ENCODE results near the gene TMEM255B.
"Not testable (repeated sequence)": the region's sequence is repeated elsewhere in the genome, so short reads cannot be mapped to it uniquely, and the experiment has no call there.

TMEM255B gene

DNA sequence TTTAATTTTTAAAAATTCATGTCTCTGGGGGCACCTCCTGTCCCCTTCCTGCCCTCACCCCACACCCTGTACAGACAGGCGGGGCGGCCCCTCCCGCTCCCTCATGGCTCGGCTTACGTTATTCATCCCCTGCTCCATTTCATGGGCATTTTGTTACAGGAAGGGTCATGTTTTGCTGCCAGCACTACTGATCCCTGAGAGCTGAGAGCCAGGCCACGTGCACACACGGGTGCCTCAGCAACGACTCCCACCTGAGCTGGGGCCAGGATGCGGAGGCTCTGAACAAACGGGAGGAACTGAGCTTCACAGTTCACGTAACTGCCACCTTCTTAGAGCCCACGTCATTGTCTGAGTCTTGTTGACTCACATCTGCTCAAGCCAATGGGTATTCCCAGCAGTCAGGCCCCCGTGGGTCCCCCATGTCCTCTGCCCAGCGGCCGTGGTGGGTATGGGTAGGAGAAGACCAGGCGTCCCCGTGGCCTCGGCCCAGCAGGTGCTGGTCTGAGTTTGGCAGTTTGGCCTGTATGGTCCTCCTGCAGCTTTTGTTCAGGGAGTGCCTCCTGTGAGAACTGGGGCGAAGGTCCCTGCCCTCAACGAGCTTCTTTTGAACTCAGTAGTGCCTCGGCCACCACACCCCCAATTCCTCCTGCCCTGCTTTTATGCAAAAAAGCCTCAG, 16.4 kb upstream of the TMEM255B start:
- H3K4me3 ChIP-seq (ENCODE audit: low read length) = no peak overlapping the region
- TF ChIP-seq, protein P1, sequence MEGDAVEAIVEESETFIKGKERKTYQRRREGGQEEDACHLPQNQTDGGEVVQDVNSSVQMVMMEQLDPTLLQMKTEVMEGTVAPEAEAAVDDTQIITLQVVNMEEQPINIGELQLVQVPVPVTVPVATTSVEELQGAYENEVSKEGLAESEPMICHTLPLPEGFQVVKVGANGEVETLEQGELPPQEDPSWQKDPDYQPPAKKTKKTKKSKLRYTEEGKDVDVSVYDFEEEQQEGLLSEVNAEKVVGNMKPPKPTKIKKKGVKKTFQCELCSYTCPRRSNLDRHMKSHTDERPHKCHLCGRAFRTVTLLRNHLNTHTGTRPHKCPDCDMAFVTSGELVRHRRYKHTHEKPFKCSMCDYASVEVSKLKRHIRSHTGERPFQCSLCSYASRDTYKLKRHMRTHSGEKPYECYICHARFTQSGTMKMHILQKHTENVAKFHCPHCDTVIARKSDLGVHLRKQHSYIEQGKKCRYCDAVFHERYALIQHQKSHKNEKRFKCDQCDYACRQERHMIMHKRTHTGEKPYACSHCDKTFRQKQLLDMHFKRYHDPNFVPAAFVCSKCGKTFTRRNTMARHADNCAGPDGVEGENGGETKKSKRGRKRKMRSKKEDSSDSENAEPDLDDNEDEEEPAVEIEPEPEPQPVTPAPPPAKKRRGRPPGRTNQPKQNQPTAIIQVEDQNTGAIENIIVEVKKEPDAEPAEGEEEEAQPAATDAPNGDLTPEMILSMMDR (IDR thresholded peaks at IDR 0.05; ENCODE audit: insufficient read depth, low read depth, low read length, missing control alignments) = no peak
- no peak for DNase-seq (ENCODE audit: low read depth)

DNA sequence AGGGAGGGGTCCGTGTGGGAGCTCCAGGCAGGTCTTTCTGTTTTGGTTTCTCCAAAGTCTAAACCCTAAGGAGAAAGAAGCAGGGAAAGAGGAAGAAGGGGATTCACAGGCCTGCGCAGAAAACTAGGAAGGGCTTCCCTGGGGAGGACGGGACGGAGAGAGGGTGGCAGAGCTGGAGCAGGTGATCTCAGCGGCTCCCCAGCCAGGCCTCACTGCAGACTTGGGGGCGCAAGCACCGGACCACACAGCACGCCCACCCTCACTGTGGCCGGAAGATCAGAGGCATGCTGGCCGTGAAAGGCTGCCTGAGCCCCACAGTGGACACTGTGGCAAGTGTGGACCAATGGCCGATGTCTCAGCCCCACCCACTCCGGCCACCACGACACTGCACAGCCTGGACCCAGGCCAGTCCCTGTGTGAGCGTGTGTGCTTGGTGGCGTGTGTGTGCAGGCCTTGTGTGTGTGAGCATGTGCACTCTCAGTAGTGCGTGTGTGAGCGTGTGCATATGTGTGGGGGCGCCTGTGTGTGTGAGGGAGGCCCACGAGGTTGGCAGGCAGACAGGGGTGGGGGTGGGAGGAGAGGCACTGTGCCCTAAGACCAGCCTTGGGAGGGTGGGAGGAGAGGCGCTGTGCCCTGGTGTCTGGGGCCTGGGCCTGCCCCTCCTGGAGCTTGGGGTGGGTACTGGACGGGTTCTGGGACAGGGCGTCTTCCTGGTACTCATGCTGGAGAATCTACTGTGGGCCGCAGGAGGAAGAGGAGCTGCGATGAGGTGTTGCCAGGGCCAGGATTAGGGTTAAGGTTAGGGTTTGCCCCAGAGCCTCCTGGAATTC, 15.4 kb upstream of the TMEM255B start:
- no peak overlapping the region for H3K4me3 ChIP-seq (ENCODE audit: low read length)
- DNase-seq (ENCODE audit: low read depth) = no peak
- TF ChIP-seq, protein P1 (IDR thresholded peaks at IDR 0.05; ENCODE audit: insufficient read depth, low read depth, low read length, missing control alignments) = no peak

GRCh38 chr13:113744197-113745000, 14.6 kb upstream of the TMEM255B start:
- DNase-seq (ENCODE audit: low read depth) = no peak
- TF ChIP-seq, protein P1 (IDR thresholded peaks at IDR 0.05; ENCODE audit: insufficient read depth, low read depth, low read length, missing control alignments) = no peak
- no peak overlapping the region for H3K4me3 ChIP-seq (ENCODE audit: low read length)

DNA sequence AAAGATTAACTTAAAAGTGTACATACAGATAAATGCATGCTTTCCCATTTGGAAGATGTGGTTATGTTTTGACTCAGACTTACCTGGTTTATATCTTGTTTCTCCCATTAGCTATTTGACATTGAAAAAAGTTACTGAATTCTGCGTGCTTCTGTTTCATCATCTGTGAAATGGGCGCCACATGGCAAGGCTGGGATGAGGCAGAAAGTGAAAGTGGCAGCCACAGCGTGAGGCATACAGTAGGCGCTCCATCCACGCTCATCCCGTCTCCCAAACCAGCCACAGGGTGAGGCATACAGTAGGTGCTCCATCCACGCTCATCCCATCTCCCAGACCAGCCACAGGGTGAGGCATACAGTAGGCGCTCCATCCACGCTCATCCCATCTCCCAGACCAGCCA, 14.0 kb upstream of the TMEM255B start:
- DNase-seq (ENCODE audit: low read depth) = no peak
- TF ChIP-seq, protein P1 (IDR thresholded peaks at IDR 0.05; ENCODE audit: insufficient read depth, low read depth, low read length, missing control alignments) = no peak
- H3K4me3 ChIP-seq (ENCODE audit: low read length) = no peak overlapping the region

GRCh38 chr13:113745500-113746142, 13.4 kb upstream of the TMEM255B start:
- DNase-seq (ENCODE audit: low read depth); H3K4me3 ChIP-seq (ENCODE audit: low read length): not testable (repeated sequence)

DNA sequence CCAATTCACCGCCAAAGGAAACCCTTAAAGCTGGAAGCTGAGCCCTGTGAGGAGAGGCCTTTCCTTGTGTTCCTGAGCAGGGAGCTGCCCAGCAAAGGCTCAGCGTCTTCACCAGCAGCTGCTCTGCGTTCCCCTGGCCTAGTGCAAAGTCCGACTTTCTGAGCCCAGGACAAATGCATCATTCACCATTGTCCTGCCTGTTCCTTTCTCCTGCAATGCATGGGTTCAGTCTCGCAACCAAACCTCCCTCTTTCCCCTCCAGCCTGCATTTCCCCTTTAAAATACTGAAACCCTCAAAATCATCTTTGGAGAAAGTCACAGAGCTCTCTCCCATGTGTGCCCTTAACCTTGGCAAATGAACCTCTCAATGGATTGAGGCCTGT, 12.9 kb upstream of the TMEM255B start:
- no peak overlapping the region for H3K4me3 ChIP-seq (ENCODE audit: low read length)
- TF ChIP-seq, protein P1 (IDR thresholded peaks at IDR 0.05; ENCODE audit: insufficient read depth, low read depth, low read length, missing control alignments) = no peak
- DNase-seq (ENCODE audit: low read depth) = no peak

GRCh38 chr13:113746671-113747070, 12.4 kb upstream of the TMEM255B start:
- DNase-seq (ENCODE audit: low read depth) = no peak
- TF ChIP-seq, protein P1 (IDR thresholded peaks at IDR 0.05; ENCODE audit: insufficient read depth, low read depth, low read length, missing control alignments) = no peak
- H3K4me3 ChIP-seq (ENCODE audit: low read length) = no peak overlapping the region

All from epithelial cell of esophagus (primary cell).